ENCODE measurements around the gene FOXP2.

The FOXP2 gene

DNA sequence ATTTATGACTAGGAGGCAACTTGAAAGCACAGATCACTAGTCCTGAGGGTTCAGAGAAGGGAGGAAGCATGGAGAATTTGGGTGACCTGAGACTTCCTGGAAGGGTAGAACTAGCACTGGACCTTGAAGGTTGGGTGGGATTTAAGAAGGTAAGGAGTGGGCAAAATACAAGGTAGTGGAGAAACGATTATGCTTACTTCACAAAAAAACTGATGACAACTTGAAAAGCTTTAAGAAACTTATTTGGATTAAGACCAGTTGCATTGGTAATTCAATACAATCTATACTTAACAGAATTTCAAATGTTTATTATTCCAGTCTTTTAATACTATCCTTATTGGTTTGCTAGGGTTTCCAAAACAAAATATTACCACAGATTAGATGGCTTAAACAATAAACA, 308.7 kb downstream of the FOXP2 start:
- Histone ChIP-seq H3K9me3 (ENCODE audit: control insufficient read depth, insufficient read depth, low read depth, low read length) (no peaks in the 10 kb centered on the region), H3K36me3 (ENCODE audit: control insufficient read depth in 2 of 2, insufficient read depth in 1 of 2, low read length in 2 of 2) (no peaks in the 10 kb centered on the region), H3K27ac (ENCODE audit: extremely low read depth, low read depth, low read length) (no peak overlapping the region), H3K4me3 (ENCODE audit: low read depth, low read length) (no peak overlapping the region), H3K4me1 (ENCODE audit: control insufficient read depth, insufficient read depth, low read length) (no peaks in the 10 kb centered on the region)
- ChIA-PET CTCF (no interaction called here), POLR2A (no interaction called here)
- TF ChIP-seq ZBTB48 (tag by site-specific recombination; IDR thresholded peaks at IDR 0.05) (no peak), ZNF423 (tag by site-specific recombination; IDR thresholded peaks at IDR 0.05) (no peak), ZNF350 (tag by site-specific recombination; IDR thresholded peaks at IDR 0.05) (no peak), ZSCAN16 (tag by site-specific recombination; IDR thresholded peaks at IDR 0.05) (no peak)

DNA sequence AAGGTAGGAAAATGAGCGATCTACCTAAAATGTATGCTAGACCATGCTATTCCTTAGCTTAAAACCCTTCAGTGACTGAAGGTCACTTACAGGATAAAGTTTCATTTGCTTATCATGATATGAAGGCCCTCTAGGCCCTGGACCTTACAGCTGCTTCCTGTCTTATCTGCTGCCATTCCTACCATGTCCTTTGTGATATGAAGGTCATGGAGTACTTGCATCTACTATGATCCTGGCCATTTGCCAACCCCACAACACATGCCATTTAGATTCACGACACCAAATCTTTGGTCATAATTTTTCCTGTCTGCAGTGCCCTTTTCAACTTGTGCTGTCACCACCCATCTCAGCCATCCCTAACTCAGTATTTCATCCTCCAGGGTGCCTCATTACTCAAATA, 325.5 kb downstream of the FOXP2 start:
- Histone ChIP-seq H3K4me1 (ENCODE audit: control insufficient read depth, insufficient read depth, low read length) (no peaks in the 10 kb centered on the region), H3K4me3 (ENCODE audit: low read depth, low read length) (no peak overlapping the region), H3K36me3 (ENCODE audit: control insufficient read depth in 2 of 2, insufficient read depth in 1 of 2, low read length in 2 of 2) (no peaks in the 10 kb centered on the region), H3K9me3 (ENCODE audit: control insufficient read depth, insufficient read depth, low read depth, low read length) (no peaks in the 10 kb centered on the region), H3K27ac (ENCODE audit: extremely low read depth, low read depth, low read length) (no peak overlapping the region)
- TF ChIP-seq ZNF658 (tag by site-specific recombination; IDR thresholded peaks at IDR 0.05) (no peak), ZNF707 (tag by site-specific recombination; IDR thresholded peaks at IDR 0.05) (no peak), ZNF677 (tag by site-specific recombination; IDR thresholded peaks at IDR 0.05) (no peak), ZNF157 (tag by site-specific recombination; IDR thresholded peaks at IDR 0.05) (no peak), ZNF366 (tag by site-specific recombination; conservative IDR thresholded peaks at IDR 0.05) (no peak), WT1 (tag by site-specific recombination; IDR thresholded peaks at IDR 0.05) (no peak), ZNF558 (tag by site-specific recombination; IDR thresholded peaks at IDR 0.05) (no peak), YY1 (tag by site-specific recombination; IDR thresholded peaks at IDR 0.05) (no peak), ZXDB (tag by site-specific recombination; IDR thresholded peaks at IDR 0.05) (no peak), ZNF501 (tag by site-specific recombination; IDR thresholded peaks at IDR 0.05) (no peak), ZNF416 (tag by site-specific recombination; IDR thresholded peaks at IDR 0.05) (no peak), ZNF16 (tag by site-specific recombination; IDR thresholded peaks at IDR 0.05; ENCODE audit: low read depth) (no peak), HOXC10 (CRISPR knock-in tag; IDR thresholded peaks at IDR 0.05) (no peak), ZNF341 (tag by site-specific recombination; IDR thresholded peaks at IDR 0.05; ENCODE audit: low read depth) (no peak), IKZF3 (tag by site-specific recombination; IDR thresholded peaks at IDR 0.05) (no peak), ZNF174 (tag by site-specific recombination; IDR thresholded peaks at IDR 0.05) (no peak)
- TF ChIP-seq, protein P1, sequence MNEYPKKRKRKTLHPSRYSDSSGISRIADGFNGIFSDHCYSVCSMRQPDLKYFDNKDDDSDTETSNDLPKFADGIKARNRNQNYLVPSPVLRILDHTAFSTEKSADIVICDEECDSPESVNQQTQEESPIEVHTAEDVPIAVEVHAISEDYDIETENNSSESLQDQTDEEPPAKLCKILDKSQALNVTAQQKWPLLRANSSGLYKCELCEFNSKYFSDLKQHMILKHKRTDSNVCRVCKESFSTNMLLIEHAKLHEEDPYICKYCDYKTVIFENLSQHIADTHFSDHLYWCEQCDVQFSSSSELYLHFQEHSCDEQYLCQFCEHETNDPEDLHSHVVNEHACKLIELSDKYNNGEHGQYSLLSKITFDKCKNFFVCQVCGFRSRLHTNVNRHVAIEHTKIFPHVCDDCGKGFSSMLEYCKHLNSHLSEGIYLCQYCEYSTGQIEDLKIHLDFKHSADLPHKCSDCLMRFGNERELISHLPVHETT (tag by site-specific recombination; IDR thresholded peaks at IDR 0.05): no peak
- TF ChIP-seq, protein P2, sequence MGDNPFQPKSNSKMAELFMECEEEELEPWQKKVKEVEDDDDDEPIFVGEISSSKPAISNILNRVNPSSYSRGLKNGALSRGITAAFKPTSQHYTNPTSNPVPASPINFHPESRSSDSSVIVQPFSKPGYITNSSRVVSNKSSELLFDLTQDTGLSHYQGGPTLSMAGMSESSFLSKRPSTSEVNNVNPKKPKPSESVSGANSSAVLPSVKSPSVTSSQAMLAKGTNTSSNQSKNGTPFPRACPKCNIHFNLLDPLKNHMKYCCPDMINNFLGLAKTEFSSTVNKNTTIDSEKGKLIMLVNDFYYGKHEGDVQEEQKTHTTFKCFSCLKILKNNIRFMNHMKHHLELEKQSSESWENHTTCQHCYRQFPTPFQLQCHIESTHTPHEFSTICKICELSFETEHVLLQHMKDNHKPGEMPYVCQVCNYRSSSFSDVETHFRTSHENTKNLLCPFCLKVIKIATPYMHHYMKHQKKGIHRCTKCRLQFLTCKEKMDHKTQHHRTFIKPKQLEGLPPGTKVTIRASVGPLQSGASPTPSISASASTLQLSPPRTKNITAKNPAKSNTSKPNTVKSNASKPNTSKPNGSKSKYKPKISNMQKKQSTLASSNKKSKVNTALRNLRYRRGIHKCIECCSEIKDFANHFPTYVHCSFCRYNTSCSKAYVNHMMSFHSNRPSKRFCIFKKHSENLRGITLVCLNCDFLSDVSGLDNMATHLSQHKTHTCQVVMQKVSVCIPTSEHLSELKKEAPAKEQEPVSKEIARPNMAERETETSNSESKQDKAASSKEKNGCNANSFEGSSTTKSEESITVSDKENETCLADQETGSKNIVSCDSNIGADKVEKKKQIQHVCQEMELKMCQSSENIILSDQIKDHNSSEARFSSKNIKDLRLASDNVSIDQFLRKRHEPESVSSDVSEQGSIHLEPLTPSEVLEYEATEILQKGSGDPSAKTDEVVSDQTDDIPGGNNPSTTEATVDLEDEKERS (tag by site-specific recombination; IDR thresholded peaks at IDR 0.05): no peak
- ChIA-PET POLR2A (no interaction called here), CTCF (interaction anchor here (0.7 kb wide), 2 partner anchors 125 to 941 kb away, joined by 3 read pairs; no protein-coding TSS in a partner anchor)

Data from HEK293 (cell line).